ENCODE measurements around the gene SLC22A8.

- TF ChIP-seq CTCF (IDR thresholded peaks at IDR 0.05) (no peak), POLR2A (IDR thresholded peaks at IDR 0.05) (no peak), EP300 (IDR thresholded peaks at IDR 0.05) (no peak)
Measured at GRCh38 chr11:62958547-62959421, 56.9 kb downstream of the SLC22A8 start.

Data from upper lobe of left lung (tissue), 4 donors.